ENCODE measurements around the gene NOP9.
"Not testable (repeated sequence)": the region's sequence is repeated elsewhere in the genome, so short reads cannot be mapped to it uniquely, and the experiment has no call there.

NOP9 gene

GRCh38 chr14:24310265-24310645, 10.6 kb downstream of the NOP9 start:
- DNase-seq (ENCODE audit: low read depth in 2 of 2): no peak

DNA sequence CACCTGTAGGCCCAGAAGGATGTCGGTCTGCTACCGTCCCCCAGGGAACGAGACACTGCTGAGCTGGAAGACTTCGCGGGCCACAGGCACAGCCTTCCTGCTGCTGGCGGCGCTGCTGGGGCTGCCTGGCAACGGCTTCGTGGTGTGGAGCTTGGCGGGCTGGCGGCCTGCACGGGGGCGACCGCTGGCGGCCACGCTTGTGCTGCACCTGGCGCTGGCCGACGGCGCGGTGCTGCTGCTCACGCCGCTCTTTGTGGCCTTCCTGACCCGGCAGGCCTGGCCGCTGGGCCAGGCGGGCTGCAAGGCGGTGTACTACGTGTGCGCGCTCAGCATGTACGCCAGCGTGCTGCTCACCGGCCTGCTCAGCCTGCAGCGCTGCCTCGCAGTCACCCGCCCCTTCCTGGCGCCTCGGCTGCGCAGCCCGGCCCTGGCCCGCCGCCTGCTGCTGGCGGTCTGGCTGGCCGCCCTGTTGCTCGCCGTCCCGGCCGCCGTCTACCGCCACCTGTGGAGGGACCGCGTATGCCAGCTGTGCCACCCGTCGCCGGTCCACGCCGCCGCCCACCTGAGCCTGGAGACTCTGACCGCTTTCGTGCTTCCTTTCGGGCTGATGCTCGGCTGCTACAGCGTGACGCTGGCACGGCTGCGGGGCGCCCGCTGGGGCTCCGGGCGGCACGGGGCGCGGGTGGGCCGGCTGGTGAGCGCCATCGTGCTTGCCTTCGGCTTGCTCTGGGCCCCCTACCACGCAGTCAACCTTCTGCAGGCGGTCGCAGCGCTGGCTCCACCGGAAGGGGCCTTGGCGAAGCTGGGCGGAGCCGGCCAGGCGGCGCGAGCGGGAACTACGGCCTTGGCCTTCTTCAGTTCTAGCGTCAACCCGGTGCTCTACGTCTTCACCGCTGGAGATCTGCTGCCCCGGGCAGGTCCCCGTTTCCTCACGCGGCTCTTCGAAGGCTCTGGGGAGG, 11.3 kb downstream of the NOP9 start, which contains the start of gene LTB4R:
Gene LTB4R (plus strand): TSS at position 857 of the 959 bp plus-strand sequence. CDS start 4,150 bp downstream, outside the sequence.
- DNase-seq (ENCODE audit: low read depth in 2 of 2): peak in 1 of 2 donors; percentile 44

DNA sequence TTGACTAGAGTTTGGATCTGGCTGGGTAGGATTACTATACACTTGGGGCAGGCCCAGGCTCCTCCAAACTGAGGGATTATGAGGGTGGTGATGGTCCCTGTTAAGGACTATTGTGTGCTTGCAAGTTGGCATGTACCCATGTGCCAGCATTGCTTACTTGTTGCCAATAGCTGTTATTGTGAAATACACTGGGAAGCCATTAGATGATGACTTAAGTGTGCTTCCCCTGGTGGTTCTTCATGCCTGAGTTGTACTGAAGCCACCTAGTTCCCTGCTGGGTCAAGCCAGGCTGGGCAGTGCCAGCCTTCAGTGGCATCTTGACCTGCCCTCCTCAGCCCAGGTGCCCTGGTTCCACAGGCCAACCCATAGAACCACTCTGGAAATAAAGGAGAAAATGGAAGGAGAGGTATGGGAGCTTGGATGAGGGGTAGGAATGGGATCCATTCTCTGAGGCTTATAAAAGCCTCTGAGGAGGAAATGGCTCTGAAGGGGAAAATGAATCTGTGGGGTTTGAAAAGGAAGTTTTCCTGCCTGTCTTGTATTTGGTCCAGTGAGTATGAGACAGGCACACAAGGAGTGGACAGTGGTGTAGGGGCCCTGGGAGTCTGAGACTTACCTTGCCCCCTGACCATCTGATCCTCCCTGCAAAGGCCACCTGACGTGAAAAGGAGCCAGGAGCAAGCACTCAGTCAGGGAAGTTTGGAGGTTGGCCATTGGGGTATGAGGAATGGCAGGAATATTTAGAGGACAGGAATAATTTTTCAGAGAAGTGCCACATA, 12.4 kb downstream of the NOP9 start:
- no peak for DNase-seq (ENCODE audit: low read depth in 2 of 2)

DNA sequence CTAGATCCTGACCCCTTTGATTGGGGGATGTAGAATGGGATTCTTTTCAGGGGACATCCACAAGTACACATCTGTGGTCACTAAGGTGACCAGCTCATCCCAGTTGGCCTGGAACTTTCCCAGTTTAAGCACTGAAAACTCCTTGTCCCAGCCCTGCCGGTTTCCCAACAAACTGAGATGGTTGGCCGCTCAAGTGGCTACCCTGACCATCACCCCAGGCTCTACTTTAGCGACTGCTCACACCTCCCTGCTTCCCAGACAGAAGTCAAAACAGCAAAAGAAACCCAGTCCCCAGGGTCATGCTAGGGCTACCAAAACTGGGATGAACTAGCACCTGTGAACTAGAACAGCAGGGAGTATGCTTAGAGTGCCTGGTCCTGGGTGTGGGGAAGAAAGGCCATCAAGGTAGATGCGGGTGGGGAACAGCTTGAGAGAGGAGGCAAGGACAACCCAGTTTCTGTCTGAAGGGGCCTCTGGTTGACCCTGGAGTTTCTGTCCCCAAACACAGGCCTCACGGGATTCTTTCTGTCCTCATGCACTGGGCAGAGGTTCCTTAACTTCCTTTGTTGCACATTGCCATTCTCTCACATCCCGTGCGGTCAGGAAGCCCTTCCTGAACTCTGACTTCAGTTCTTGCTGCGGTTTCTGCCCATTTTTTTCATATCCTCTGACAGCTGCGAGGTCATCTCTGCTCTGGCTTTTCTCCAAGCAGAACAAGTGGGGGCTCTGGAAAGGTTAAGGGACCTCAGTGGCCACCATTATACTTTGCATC, 13.3 kb downstream of the NOP9 start:
- DNase-seq (ENCODE audit: low read depth in 2 of 2): no peak

- no peak for DNase-seq (ENCODE audit: low read depth in 2 of 2)
Observed at GRCh38 chr14:24313913-24314312, 14.3 kb downstream of the NOP9 start.

- no peak for DNase-seq (ENCODE audit: low read depth in 2 of 2)
Observed at GRCh38 chr14:24314377-24315193, 14.9 kb downstream of the NOP9 start.

GRCh38 chr14:24315243-24315806, 15.7 kb downstream of the NOP9 start:
- DNase-seq (ENCODE audit: low read depth in 2 of 2): no peak

DNA sequence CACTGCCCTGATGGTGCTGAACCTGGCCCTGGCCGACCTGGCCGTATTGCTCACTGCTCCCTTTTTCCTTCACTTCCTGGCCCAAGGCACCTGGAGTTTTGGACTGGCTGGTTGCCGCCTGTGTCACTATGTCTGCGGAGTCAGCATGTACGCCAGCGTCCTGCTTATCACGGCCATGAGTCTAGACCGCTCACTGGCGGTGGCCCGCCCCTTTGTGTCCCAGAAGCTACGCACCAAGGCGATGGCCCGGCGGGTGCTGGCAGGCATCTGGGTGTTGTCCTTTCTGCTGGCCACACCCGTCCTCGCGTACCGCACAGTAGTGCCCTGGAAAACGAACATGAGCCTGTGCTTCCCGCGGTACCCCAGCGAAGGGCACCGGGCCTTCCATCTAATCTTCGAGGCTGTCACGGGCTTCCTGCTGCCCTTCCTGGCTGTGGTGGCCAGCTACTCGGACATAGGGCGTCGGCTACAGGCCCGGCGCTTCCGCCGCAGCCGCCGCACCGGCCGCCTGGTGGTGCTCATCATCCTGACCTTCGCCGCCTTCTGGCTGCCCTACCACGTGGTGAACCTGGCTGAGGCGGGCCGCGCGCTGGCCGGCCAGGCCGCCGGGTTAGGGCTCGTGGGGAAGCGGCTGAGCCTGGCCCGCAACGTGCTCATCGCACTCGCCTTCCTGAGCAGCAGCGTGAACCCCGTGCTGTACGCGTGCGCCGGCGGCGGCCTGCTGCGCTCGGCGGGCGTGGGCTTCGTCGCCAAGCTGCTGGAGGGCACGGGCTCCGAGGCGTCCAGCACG, 16.4 kb downstream of the NOP9 start:
- no peak for DNase-seq (ENCODE audit: low read depth in 2 of 2)

- no peak for DNase-seq (ENCODE audit: low read depth in 2 of 2)
Observed at GRCh38 chr14:24316597-24316950, 16.9 kb downstream of the NOP9 start.

GRCh38 chr14:24317141-24317928, 17.7 kb downstream of the NOP9 start:
- no peak for DNase-seq (ENCODE audit: low read depth in 2 of 2)

GRCh38 chr14:24321212-24321975, 21.7 kb downstream of the NOP9 start:
- no peak for DNase-seq (ENCODE audit: low read depth in 2 of 2)

DNA sequence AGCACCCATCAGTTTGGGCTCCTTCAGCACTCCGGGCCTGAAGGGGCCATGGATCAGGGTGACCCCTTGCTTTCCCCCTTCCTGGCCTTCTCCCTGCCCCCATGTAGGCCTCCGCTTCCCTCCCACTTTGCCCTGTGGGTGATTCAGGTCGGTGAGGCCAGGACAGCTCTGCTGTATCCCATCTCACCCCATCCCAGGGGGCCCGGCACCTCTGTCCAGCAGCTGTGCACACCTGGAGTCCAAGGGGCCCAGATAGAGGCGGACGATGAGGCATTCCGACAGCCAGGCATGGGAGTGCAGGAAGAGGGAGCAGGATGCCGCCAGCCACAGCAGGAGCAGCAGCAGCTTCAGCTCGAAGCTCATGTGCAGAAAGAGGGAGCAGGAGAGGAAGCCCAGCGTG, 23.0 kb downstream of the NOP9 start:
- DNase-seq (ENCODE audit: low read depth in 2 of 2): no peak

DNA sequence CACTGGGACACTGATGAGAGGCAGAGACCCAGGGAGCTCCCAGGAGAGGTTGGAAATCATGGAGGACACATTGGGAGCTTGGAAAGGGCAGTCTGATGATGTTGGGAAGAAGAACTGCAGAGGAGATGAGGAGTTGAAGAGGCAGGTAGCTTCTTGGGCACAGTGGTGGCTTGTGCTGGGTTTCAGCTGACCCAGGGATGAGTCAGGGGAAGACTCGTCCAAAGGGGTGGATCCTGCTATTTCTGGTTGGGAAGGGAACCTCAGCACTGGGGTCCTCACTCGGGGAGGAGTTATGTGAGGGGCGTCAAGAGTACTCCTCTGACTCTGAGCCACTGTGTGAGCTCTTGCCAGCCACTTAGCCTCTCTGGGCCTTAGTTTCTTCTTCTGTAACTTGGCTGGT, 23.7 kb downstream of the NOP9 start:
- DNase-seq (ENCODE audit: low read depth in 2 of 2): no peak

DNA sequence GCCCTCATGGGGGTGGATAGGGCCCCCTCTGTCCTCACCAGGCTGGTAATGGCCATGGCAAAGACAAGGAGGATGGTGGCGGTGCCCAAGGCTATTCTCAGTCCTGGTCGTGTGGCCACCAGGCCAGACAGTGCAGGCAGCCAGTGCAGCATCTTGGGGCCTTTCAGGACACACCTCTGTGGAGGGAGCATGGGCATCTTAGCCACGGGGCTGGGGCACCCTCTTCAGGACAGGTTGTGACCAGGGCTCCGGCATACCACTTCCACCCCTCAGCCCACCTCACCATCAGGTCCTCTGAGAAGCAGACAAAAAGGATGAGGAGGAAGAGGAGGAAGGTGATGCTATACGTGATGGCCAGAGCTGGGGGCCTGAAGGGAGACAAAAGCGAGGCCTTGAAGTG, 24.4 kb downstream of the NOP9 start:
- no peak for DNase-seq (ENCODE audit: low read depth in 2 of 2)

DNA sequence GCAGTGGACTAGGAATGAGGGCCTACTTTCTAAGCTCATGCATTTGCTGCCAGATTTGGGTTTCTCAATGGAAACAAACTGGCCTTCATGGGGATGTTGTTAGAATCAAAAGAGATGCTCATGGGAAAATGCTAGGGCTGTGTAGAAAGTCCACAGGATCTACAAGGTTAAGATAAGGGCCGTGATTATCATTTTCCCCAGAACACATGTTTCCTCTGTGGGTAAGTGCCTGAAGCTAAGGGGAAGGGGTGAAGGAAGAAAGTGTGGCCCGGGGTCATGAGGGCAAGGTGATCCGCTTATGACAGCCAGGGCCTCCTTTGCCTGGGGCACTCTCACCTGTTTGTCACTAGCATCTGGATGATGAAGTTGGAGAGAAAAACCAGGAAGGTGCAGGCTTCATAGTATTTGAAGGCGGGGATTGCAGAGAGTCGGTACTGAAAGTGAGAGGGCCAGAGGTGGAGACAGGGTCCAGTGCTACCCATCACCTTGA, 25.4 kb downstream of the NOP9 start:
- DNase-seq (ENCODE audit: low read depth in 2 of 2): no peak

- no peak for DNase-seq (ENCODE audit: low read depth in 2 of 2)
Observed at GRCh38 chr14:24325963-24326362, 26.3 kb downstream of the NOP9 start.

DNA sequence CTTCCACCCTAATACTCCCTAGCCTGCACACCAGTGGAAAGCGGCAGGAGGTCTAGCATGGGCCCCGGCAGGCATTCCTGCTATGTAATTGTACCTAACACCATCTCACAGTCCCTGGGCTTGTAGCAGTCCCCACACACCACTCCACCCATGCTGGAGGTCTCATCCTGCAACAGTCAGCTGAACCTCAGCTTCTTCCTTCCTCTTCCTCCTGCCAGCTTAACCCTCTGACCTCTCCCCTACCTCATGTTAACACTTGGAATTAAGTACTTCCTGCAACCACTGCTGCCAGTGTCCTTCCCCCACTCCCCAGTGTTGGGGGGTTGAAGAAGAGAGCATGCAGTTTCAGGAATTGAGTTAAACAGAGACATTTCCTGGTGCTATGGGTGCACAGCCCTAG, 27.7 kb downstream of the NOP9 start:
- no peak for DNase-seq (ENCODE audit: low read depth in 2 of 2)

GRCh38 chr14:24327914-24328313, 28.3 kb downstream of the NOP9 start:
- not testable (repeated sequence) for DNase-seq (ENCODE audit: low read depth in 2 of 2)
